Activated CD8-positive, alpha-beta memory T cell treated with anti-CD3 and anti-CD28 coated beads for 48 hours (primary cell): Measurements from ENCODE around the gene FHIP1A.

Experiments
- DNase-seq, 3 experiments: peaks; one replicate each; pipeline ENCODE4 v3.0.0-alpha.2; 2020; ENCODE audit warnings: low read depth in 2 of 3, low spot score in 2 of 3

Gene FHIP1A

DNA sequence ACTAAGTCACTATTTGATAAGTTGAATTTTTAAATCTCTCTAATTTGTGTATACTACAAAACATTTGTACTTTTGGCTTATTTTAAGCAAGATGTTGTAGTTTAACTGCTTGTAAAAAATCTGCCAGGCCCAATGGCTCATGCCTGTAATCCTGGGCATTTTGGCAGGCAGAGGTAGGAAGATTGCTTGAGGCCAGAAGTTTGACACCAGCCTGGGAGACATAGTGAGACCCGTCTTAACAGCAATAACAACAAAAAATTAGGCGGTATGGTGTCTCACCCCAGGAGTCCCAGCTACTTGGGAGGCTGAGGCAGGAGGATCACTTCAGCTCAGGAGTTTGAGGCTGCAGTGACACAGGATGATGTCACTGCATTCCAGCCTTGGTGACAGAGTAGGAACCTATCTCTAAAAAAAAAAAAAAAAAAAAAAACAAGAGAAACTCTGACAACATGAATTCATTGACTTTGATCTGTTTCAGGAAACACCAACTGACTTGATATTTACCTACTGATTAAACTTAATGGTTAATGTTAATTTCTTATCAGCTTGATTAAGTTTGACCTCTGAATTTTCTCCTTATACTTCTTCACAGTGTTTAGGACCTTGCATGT is 8.9 kb downstream of the FHIP1A start:
- DNase-seq, result no peak

DNA sequence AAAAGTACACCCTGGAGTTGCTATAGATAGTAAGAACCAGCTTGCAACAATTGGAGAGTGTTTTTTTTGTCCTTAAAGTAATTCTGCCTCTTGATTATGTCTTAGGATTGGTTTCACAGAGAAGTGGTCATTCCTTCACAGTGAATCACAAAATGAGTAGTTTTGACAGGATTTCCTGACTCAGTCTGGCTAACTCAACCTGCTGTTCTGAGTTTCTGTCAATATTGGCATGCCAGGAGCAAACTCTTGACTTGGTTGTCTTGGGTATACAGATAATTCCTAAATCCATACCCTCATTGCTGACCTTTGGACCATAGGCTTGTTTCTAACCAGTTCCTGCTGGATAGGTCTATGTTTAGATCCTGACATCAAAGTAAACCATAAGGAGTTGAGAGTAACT is 9.4 kb downstream of the FHIP1A start:
- no peak for DNase-seq

DNA sequence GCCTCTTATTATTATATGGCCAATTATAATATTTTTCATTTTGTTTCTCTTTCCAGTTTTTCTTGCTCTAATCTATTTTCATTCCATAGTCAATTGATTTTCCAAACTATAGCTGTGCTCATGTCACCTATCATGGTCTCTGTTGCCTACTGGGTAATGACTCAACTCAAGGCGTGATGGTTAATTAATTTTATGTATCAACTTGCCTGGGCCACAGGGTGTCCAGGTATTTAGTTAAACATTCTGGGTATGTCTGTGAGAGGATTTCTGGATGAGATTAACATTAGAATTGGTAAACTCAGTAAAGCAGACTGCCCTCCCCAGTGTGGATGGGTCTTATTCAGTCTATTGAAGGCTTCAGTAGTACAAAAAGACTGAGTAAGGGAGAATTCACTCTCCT is 9.9 kb downstream of the FHIP1A start:
- no peak for DNase-seq

DNA sequence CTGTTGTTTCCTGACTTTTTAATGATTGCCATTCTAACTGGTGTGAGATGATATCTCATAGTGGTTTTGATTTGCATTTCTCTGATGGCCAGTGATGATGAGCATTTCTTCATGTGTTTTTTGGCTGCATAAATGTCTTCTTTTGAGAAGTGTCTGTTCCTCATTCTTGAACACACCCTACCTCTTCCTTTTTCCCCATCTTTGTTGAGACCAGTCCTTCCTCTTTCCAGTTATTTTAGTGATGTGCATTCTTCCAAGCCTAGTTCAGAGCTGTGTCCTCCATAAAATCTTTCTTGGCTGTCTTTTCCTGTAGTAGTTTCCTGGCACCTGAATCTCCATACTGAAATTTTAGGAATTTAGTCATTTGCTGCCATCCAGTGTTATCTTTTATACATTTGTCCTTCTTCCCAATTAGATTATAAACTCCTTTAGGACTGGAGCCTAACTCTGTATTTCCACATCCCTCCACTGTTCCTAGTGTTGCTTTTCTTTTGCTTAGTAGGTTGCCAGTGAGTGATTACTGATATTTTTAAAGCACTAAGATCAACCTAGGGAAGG is 11.4 kb downstream of the FHIP1A start:
- no peak for DNase-seq

DNA sequence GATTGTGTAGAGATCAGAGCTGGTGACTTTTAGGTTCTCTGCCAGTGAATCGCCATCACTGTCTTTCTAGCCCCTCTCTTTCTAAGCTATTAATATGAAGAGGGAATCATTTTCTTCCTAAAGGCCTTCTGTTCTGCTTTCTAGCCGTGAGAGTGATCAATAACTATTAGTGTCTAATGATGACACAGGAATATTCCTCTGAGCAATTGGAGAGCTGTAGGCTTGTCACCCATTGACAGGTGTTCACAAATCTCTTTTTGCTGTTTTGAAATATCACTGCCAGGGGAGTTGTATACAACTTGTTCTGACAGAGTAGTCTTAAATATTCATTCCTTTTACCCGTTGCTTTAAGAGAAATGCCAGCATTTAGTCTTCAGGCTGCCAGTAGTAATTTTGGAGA is 13.9 kb downstream of the FHIP1A start:
- DNase-seq, result no peak

DNA sequence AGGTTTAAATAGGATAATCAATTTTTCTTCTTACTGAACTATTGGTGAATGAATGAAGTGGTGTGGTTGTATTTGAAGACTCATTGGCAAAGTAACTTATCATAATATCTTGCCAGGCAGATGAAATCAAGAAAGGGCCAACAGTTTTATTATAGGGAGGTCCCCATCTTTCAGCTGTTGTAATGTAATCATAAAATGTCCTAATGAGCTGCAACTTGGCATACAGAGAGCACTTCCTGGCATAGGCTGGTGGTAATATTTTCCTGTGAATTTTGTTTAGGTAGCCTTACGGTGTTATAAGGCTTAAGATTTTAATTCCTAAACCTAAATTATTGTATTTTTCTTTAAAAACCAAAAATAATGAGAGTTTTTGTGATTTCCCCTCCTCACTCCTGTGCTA is 17.5 kb downstream of the FHIP1A start:
- no peak for DNase-seq

DNA sequence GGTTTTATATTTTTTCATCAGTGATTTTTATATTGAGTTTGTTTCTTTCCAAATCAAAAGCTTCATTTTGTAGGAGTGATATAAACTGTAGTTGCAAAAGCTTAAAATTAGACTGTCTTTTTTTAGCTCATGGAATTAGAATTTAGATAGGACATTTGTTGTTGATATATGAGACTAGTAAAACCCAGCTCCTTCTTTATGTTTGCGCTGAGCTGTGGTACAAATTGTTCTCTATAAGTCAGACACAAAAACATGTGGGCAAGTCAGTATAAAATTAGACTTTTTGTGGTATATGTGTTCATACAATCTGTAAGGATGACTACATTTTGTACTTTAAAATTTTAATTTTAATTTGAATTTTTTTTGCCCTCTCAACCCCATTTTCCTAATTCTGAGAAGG is 18.3 kb downstream of the FHIP1A start:
- DNase-seq, result no peak

DNA sequence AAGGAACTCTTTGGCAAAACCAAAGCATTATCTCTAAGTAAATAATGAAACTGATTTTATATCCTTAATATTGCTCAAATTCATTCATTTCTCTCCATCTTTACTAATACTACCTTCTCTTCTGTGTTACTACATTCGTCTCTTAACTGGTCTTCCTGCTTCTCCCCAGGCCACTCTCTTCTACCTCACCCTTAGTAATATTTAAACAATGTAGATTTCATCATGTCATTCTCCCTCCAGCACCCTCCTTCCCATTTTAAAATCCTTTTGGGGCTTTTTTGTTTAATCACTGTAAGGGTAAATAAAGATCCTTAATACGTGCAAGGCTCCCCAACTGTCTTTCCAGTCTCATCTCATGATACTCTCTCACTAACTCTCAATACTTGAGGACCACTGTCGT is 19.4 kb downstream of the FHIP1A start:
- DNase-seq, result no peak

DNA sequence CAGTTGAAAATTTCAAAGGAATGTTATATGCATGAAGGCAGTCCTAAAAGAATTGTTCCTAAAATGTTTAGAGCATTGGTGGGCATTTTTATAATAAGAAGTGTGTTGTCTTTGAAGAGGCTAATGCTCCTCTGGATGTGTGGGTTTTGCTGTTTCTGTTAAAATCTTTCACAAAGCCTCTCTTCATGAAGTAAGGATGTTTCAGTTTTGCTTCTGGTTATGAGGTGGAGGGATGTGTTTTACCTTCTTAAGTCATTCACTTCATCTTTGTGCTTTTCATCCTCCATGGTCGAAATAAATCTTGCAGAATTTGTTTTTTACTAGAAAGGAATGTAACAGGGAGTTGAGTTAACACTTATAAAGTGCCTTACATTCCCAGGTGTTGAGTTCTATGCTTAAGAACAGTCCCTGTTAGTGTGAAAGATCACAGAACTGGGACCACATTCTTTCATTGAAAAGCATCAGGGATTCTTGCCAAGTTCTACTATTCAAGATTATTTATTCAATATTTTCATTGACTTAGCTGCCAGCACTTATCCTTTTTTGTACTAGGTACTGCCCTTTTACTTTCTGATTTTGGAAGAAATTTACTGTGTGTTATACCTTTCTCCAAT is 21.1 kb downstream of the FHIP1A start:
- DNase-seq, result no peak

DNA sequence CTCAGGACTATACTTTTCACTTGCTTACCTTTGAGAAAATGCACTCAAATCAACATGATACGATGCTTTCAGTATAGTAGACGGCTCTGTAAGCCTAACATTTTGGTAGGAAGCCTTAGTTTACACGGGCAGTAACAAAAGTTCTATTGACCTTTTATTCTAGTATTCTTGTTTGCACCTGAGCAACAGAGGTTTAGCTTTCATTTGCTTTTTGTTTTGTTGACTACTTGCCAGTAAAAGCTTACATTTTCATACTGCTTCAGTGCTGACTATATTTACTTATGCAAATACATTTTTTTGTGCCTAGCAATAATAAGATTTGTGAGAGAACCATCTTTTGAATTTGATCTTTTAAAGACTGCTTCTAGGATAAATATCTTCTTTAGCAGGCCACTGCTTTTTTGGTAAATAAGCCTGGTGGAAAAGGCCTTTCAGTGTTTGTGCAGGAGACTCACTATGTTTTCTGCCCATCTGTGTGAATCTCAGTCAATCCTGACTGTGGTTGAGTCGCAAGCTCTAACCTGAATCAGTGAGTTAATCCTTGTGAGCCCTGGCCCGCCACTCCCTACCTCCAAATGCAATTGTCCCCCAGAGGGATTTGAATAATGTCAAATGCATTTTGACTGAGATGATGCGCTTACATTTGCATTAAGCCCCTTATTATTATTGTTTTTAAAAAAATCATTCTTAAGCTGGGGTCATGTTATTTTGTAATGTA is 21.9 kb downstream of the FHIP1A start:
- DNase-seq, result no peak

DNA sequence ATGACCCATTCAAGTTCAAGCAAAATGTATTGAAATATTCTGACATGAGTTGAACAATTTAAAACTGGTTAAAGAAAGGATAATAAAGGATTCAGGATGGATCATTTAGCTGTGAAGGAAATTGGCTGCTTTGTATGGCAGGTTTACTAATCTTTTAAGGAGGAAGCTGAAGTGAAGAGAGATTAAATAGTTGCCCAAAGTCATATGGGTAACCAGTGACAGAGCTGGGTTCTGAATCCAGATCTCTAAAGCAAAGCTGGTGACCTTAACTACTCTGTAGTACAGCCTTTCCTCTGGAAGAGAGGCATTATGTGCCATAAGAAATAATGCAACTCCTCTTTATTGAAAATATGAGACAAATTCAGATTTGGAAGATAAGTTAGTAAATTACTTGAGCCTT is 22.8 kb downstream of the FHIP1A start:
- no peak for DNase-seq

DNA sequence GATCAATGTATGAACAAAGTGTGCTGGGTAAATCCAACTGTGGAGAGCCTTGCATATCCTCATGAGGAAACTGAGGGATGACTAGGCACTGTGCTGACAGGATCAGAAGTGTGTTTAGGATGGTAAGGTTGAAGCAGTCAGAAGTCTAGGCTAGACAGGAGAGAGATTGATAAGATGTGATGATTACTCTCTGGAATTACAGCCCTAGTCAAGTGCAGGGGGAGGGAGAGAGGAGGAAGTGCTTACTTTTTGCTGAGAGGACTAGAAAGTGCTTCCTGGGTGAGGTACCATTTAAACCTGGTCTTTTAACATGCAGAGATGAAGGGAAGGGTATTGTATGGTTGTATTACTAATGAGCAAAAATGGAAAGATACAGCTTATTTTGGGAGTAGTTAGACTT is 23.7 kb downstream of the FHIP1A start:
- DNase-seq, result no peak

DNA sequence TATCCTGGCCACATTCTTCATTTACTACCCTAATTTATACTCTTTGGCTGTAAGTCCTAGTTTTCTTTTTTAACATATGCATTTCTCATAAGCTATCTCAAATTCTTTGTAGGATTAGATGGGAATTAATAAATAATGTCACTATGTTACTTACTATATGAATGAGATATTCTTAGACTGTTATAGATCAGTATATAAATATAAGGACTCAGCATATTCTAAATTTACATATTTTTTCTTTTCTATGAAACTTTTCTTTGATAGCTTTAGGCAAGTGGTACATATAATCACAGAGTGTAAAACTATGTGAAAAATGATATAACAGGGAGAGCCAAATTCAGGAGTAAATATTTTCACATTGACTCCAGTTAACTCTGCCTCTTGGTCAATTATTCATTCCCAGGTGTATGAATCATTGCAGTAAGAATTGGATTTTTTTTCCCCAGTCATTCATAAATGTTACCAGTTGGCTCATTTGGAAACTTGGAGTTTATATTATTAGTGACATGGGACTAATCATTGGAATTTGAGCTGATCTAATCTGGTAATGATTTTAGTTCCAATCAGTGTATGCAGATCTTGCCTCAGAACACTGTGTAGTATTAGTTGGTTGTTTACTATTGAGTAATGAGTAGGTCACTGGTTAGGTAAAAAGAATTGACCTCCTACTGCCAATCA is 25.3 kb downstream of the FHIP1A start:
- DNase-seq, result no peak

DNA sequence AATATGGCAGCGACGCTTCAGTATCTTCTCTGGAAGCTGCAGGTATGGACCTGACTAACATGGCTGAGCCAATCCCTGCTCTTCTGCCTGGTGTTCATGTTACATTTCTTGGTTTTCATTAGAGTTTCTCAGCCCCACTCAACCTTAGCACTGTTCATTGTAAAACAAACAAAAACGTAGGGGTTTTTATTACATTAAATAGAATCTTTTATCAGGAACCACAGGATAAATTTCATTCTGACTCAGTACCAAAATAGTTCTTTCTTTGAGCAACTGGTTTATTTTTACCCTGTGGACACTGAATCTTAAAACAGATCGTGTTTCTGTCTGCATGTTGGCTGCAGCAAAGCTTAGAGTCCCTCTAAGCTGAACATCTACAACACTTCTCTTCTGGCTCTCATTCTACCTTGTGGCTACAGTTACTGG is 27.1 kb downstream of the FHIP1A start:
- DNase-seq, result no peak

DNA sequence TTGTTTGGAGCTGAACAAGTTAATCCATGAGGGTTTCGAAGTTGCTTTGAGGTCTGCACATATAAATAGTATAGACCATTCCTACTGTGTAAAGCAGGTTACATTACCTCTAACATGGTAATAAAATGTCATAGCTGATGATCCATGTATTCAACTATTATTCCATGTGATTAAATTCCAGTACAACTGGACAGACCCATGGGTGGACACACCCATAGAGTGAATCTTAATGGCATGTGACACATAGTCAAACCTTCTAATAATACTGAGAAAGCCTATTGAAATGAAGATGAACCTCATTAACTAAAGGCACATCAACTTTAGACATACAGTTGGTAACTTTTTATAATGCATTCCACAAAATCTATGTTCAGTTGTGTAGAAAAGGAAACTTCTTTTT is 28.5 kb downstream of the FHIP1A start:
- DNase-seq, result no peak

DNA sequence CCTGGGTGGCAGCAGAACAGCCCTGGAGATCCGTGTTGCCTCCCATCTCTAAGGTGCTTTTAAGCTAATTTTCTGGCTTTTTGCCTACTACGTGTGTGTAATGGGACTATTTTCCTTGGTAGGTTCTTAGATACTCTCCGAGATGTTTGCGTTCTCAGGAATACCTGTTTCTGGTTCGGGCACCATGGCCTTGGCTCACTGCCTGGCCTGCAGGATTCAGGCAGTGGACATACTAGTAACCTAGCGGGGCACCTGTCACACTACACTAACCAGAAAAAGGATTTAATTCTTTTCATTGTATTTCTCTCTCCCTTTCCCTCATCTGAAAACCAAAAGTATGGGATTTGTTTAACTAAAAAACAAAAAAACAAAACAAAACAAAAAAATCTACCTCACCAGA is 29.2 kb downstream of the FHIP1A start:
- DNase-seq, result no peak

DNA sequence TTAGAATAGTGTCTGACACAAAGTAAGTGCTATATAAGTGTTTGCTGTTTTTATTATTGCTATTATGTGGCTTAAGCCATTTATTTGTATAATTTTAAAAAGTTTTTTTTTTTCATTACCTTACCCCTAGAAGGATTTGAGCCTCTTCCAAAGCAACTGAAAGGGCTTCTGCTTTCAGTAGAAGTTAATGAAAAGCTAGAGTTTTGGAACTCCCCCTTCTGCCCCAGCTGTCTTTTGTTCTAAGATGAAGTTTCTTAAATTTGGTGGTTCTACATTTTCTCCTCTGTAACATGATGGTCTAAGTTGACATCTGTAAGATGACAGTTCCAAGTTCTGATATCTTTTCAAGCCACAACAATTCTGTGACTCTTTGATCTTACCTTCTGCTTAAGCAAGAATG is 30.3 kb downstream of the FHIP1A start:
- no peak for DNase-seq

DNA sequence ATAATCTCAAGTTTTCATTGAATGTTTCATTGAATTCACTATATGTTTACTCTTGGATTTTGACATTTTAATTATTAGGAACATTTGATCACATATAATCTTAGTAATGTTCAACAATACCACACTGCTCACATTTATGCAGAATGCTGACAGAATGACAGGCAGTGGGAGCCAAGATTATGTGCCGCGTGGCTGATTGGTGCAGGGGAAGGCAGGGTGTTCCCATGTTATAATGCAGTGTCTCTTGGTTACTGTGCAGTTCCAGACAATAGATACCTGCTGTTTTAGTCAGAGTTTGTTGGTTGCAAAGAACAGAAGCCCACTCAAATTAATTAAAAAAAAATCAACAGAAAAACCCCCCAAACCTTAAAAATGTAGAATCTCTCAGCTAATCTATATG is 33.0 kb downstream of the FHIP1A start:
- no peak for DNase-seq

DNA sequence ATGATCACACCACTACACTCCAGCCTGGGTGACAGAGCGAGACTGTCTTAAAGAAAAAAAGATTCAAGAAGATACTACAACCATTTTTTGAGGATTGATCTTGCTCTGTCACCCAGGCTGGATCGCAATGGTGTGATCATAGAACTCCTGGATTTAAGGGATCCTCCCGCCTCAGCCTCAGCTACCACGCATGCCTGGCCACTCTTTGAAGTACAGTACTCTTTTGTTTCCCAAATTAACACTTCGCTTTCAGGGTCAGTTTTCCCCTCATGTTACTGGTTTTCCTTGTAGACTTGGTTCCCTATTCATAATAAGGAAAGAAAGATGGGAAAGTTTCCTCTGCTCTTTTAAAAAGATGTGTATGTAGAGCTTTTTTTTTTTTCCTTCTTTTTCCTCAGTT is 34.3 kb downstream of the FHIP1A start:
- no peak for DNase-seq

DNA sequence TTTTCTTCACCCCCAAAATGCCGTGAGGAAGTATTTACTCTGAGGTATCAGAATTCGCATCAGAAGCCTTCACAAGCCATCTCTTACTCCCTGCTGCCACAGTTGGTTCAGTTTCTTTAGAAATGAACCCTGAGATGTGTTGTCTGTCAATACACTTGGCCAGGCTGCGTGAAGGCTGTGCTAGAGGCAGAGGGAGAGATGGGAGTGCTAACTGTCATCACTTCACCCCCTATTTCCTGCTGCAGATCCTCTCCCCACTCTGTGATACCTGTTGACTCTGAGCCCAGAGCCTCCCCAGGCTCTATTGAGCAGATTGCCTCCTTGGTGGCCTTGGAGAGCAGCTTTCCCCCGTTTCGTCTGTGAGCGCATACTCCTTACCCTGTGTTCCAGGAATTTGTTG is 34.8 kb downstream of the FHIP1A start:
- no peak for DNase-seq

DNA sequence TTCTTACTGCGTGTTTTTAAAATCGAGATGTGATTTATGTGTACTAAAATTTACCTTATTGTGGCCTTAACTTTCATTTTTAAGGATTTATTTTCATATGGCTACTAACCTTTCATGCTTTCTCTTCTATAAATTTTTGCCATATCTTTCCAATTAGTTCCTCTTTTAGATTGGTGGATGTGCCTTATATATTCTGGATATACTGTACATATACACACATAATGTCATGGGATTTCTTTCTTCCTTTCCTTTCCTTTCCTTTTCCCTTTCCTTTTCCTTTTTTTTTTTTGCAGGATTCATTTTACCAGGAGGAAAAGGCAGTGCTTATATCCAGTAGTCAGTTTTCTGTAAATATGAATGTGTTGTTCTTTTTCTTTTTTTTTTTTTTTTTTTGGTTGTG is 37.2 kb downstream of the FHIP1A start:
- no peak for DNase-seq

DNA sequence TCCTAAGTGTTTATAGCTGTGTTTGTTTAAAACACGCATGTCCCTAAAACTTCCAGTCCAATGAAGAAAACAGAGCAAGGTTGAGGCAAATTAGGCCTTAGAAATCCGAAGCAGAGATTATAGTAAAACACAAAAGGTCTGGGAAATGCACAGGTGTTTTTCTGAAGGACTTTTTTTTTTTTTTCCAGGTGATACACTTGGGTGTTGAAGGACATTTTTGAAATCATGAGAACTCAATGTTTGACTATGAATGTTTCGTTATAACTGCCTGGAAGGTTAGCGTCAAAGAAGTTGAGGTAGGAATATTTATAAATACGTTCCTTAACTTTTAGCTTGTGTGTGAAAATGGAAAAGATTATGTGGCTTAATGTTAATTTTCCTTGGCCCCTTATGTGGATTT is 45.5 kb downstream of the FHIP1A start:
- no peak for DNase-seq
